Keratinocyte (primary cell): ENCODE measurements around the gene PPP4C. TPM values are rescaled to one million over a fixed set of nuclear protein-coding genes. Genes with fewer than 3 reads are reported as not detected.

Experiments used
- DNase-seq: peaks from one replicate; pipeline ENCODE4 v3.0.0-alpha.2; 2011; ENCODE audit warnings: low read depth, missing footprints, low spot score
- FAIRE-seq: peaks from 2 replicates; lab custom pipeline; 2011; peaks lifted over from hg19 to GRCh38; lab: Jason Lieb, UNC
- H2AFZ ChIP-seq: 2 replicates; pipeline ENCODE4 v1.6.0; 2012; ENCODE audit warnings: low read length, control low read depth, inconsistent platforms; ENCODE audit not compliant: control insufficient read depth
- H3K27ac ChIP-seq: 2 replicates; pipeline ENCODE4 v1.5.1; 2011; ENCODE audit warnings: low read length; ENCODE audit not compliant: control insufficient read depth, insufficient read depth
- H3K27me3 ChIP-seq: 3 replicates; pipeline ENCODE4 v1.6.0; 2011; ENCODE audit warnings: low read length; ENCODE audit not compliant: control insufficient read depth, insufficient read depth; ENCODE audit errors: extremely low read depth
- H3K36me3 ChIP-seq, 2 experiments: 2 replicates in 1 of 2; 3 replicates in 1 of 2; pipeline ENCODE4 v1.5.1; 2011; ENCODE audit warnings: low read length in 2 of 2, mild to moderate bottlenecking in 1 of 2; ENCODE audit not compliant: control insufficient read depth in 2 of 2, insufficient read depth in 2 of 2; ENCODE audit errors: extremely low read depth in 1 of 2
- H3K4me1 ChIP-seq: 3 replicates; pipeline ENCODE4 v1.5.1; 2011; ENCODE audit warnings: low read length; ENCODE audit not compliant: control insufficient read depth, insufficient read depth; ENCODE audit errors: extremely low read depth
- H3K4me2 ChIP-seq: 3 replicates; pipeline ENCODE4 v1.6.0; 2011; ENCODE audit warnings: low read depth, low read length; ENCODE audit not compliant: control insufficient read depth, insufficient read depth; ENCODE audit errors: extremely low read depth
- H3K4me3 ChIP-seq, 3 experiments: fragments of 200-600 bp in 1 of 3; sonication (generic) in 1 of 3; 2 replicates in 2 of 3; 3 replicates in 1 of 3; pipeline ENCODE4 v1.5.1; 2011 to 2016; ENCODE audit warnings: low read length in 3 of 3, mild to moderate bottlenecking in 3 of 3, control low read depth in 2 of 3, inconsistent platforms in 1 of 3, low read depth in 1 of 3, mixed read lengths in 1 of 3, mixed run types in 1 of 3, moderate library complexity in 1 of 3; ENCODE audit not compliant: control insufficient read depth in 2 of 3, insufficient read depth in 2 of 3; ENCODE audit errors: extremely low read depth in 1 of 3
- H3K79me2 ChIP-seq: 2 replicates; pipeline ENCODE4 v1.6.0; 2012; ENCODE audit warnings: low read length; ENCODE audit not compliant: control insufficient read depth, insufficient read depth
- H3K9ac ChIP-seq: 3 replicates; pipeline ENCODE4 v1.6.0; 2011; ENCODE audit warnings: low read length; ENCODE audit not compliant: control insufficient read depth, insufficient read depth; ENCODE audit errors: extremely low read depth
- H3K9me1 ChIP-seq: 3 replicates; pipeline ENCODE4 v1.6.0; 2011; ENCODE audit warnings: low read length; ENCODE audit not compliant: control insufficient read depth, insufficient read depth; ENCODE audit errors: extremely low read depth
- H3K9me3 ChIP-seq: 2 replicates; pipeline ENCODE4 v1.5.1; 2012; ENCODE audit warnings: low read depth, low read length; ENCODE audit not compliant: control insufficient read depth
- H4K20me1 ChIP-seq: 3 replicates; pipeline ENCODE4 v1.6.0; 2011; ENCODE audit warnings: low read length; ENCODE audit not compliant: control insufficient read depth, insufficient read depth; ENCODE audit errors: extremely low read depth
- CTCF ChIP-seq, 3 experiments: IDR thresholded peaks in 1 of 3; conservative IDR thresholded peaks in 1 of 3; optimal IDR thresholded peaks in 1 of 3; 2 replicates in 2 of 3; 3 replicates in 1 of 3; pipeline versions ENCODE3 to v1.5.1; 2011; ENCODE audit warnings: low read length in 3 of 3, mild to moderate bottlenecking in 3 of 3, moderate library complexity in 2 of 3, control low read depth in 1 of 3, inconsistent platforms in 1 of 3; ENCODE audit not compliant: insufficient read depth in 2 of 3; ENCODE audit errors: extremely low read depth in 1 of 3
- EZH2 ChIP-seq: IDR thresholded peaks from one replicate; pipeline ENCODE4 v1.6.1; 2012; ENCODE audit warnings: inconsistent platforms, mild to moderate bottlenecking, low read length, moderate library complexity
- dilution Hi-C: fragments of 300-500 bp; cut with MboI; formaldehyde crosslinking; loops from one replicate; pipeline ENCODE4 v1.7.0; 2020; ENCODE audit warnings: low sequenced_read_pairs; ENCODE audit not compliant: extremely low pct_ligation_motif_present
- polyA plus RNA-seq, 5 experiments: library from polyadenylated mRNA; depleted of rRNA in 3 of 5; stranded (reverse) in 3 of 5; stranded (forward) in 1 of 5; unstranded in 1 of 5; fragments of >200 nt; gene quantifications; 1 replicate in 1 of 5; 2 replicates in 3 of 5; 3 replicates in 1 of 5; pipeline versions ENCODE4 v1.2.1 to v1.2.3, GENCODE V29; 2011 to 2012; ENCODE audit warnings: missing spikeins in 2 of 5, low read depth in 1 of 5, low replicate concordance in 1 of 5

The PPP4C gene
- polyA plus RNA-seq, 1 donor (not counting 4 experiments of a cell fraction or from before 2014, with no cell fraction given): 124 TPM

GRCh38 chr16:30113031-30113710 is 37.4 kb downstream of the PPP4C start, which contains the start of gene GDPD3:
GDPD3 (minus strand) TSS chr16:30113537; CDS start chr16:30113478, 59 bp downstream.
- FAIRE-seq: no peak
- TF ChIP-seq EZH2: no peak
- Histone ChIP-seq H3K9me1 (no peaks in the 10 kb centered on the region), H3K4me2 (no peak within 1 kb of the TSS), H3K9me3 (no peaks in the 10 kb centered on the region), H2AFZ (no peak within 1 kb of the TSS), H3K79me2 (no peaks in the 10 kb centered on the region), H3K9ac (no peak within 1 kb of the TSS), H3K27me3 (no peaks in the 10 kb centered on the region), H3K4me1 (peaks cover 10% of the 10 kb centered on the region), H3K27ac (no peak within 1 kb of the TSS), H4K20me1 (no peaks in the 10 kb centered on the region), H3K4me3 (no peak within 1 kb of the TSS), H3K36me3 (peaks cover 0 to 5% of the 10 kb centered on the region in 2 experiments)
- dilution Hi-C loops: no loop called here
- no peak for DNase-seq

DNA sequence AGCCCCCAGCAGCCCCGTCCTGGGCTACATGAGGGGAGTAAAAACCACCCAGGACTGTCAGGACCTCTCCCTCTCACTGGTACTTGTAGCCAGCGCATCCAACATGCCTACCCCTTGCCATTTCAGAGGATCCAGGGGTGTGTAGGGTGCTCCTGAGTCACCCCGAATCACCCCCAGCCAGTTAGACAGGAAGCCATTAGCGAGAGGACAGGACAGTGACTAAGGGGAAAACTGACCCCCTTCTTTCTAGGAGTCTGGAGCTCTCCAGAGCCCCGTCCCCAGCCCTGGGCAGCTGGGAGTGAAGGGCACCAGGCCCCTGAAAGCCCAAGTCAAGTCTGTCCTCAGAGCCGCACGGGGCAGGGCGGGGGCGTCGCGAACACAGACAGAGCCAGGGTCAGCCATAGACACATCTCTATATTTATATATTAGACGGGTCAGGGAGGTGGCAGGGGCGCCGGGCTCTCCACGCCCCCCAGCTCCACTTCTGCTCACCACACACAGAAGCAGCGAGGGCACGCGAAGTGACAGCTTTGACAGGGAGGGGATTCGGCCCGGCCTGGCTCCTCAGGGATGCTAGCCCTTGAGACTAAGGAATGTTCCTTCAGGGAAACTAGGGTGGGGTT is 38.0 kb downstream of the PPP4C start:
- no peak overlapping the region for H3K27ac ChIP-seq

More for the DNA sequence above, 38.0 kb downstream of the PPP4C start:
- Histone ChIP-seq H3K79me2 (no peaks in the 10 kb centered on the region), H3K36me3 (peaks cover 0 to 4% of the 10 kb centered on the region in 2 experiments), H3K9ac (no peak overlapping the region), H3K4me1 (peaks cover 10% of the 10 kb centered on the region), H3K9me1 (no peaks in the 10 kb centered on the region), H2AFZ (no peak overlapping the region), H3K4me3 (no peak overlapping the region), H4K20me1 (no peaks in the 10 kb centered on the region), H3K27me3 (no peaks in the 10 kb centered on the region), H3K4me2 (no peak overlapping the region), H3K9me3 (no peaks in the 10 kb centered on the region)
- DNase-seq (no peak), FAIRE-seq (no peak)
- dilution Hi-C loops: no loop called here
- TF ChIP-seq CTCF (optimal IDR thresholded peaks at IDR 0.05 in 1 of 3, IDR thresholded peaks at IDR 0.05 in 1 of 3, conservative IDR thresholded peaks at IDR 0.05 in 1 of 3; ENCODE audit: extremely low read depth in 1 of 3, insufficient read depth in 2 of 3, low read length in 3 of 3) (no peak), EZH2 (no peak)
